Measurements from ENCODE around the gene SEC14L6. TPM values are rescaled to one million over a fixed set of nuclear protein-coding genes. Genes with fewer than 3 reads are reported as not detected.
"Not testable (repeated sequence)": the region's sequence is repeated elsewhere in the genome, so short reads cannot be mapped to it uniquely, and the experiment has no call there.

Gene SEC14L6
- total and polyA plus RNA-seq, 2 experiments from 2014 or later, result not detected

- Histone ChIP-seq H3K79me2 (ENCODE audit: insufficient read depth) (no peaks in the 10 kb centered on the region), H3K4me2 (ENCODE audit: unreplicated experiment) (no peak overlapping the region), H3K4me1 (ENCODE audit: insufficient read depth) (no peaks in the 10 kb centered on the region), H4K20me1 (ENCODE audit: insufficient read depth) (no peaks in the 10 kb centered on the region), H3F3A (ENCODE audit: insufficient read depth) (no peaks in the 10 kb centered on the region), H3K9ac (no peak overlapping the region), H3K27ac (no peak overlapping the region), H3K36me3 (ENCODE audit: low read depth) (no peaks in the 10 kb centered on the region), H3K9me3 (ENCODE audit: low read depth) (no peaks in the 10 kb centered on the region), H3K27me3 (replicated peaks; ENCODE audit: insufficient read depth) (no peaks in the 10 kb centered on the region), H2AFZ (no peak overlapping the region), H3K9me2 (ENCODE audit: insufficient read depth) (no peaks in the 10 kb centered on the region), H3K4me3 (no peak overlapping the region)
- TF ChIP-seq EZH2phosphoT487 (IDR thresholded peaks at IDR 0.05; ENCODE audit: insufficient read depth, low read depth) (no peak), EZH2 (IDR thresholded peaks at IDR 0.05; ENCODE audit: insufficient read depth, poor library complexity, severe bottlenecking) (no peak)
- in situ Hi-C loops (cut with MboI), result no loop called here
- no peak for DNase-seq
- WGBS, 2 experiments (ENCODE audit: low coverage in 1 of 2, low lambda C conversion rate in 2 of 2, missing lambda C conversion rate in 2 of 2), result 0% methylated on average over 1 of the region's 1 CpG
Observed at GRCh38 chr22:30552719-30553118, 6.2 kb upstream of the SEC14L6 start.

- H3K9me2 ChIP-seq (ENCODE audit: insufficient read depth); in situ Hi-C loops (cut with MboI); H3K4me1 ChIP-seq (ENCODE audit: insufficient read depth); H3K79me2 ChIP-seq (ENCODE audit: insufficient read depth); H3K36me3 ChIP-seq (ENCODE audit: low read depth); DNase-seq; H3K27me3 ChIP-seq (replicated peaks; ENCODE audit: insufficient read depth); H3K9me3 ChIP-seq (ENCODE audit: low read depth); H3K4me3 ChIP-seq; H4K20me1 ChIP-seq (ENCODE audit: insufficient read depth); H2AFZ ChIP-seq; H3K9ac ChIP-seq; H3K4me2 ChIP-seq (ENCODE audit: unreplicated experiment); H3F3A ChIP-seq (ENCODE audit: insufficient read depth); H3K27ac ChIP-seq: not testable (repeated sequence)
- 61 to 73% methylated on average over 3 of the region's 3 CpGs for WGBS, 2 experiments (ENCODE audit: low coverage in 1 of 2, low lambda C conversion rate in 2 of 2, missing lambda C conversion rate in 2 of 2)
Observed at GRCh38 chr22:30551813-30552212, 5.3 kb upstream of the SEC14L6 start.

DNA sequence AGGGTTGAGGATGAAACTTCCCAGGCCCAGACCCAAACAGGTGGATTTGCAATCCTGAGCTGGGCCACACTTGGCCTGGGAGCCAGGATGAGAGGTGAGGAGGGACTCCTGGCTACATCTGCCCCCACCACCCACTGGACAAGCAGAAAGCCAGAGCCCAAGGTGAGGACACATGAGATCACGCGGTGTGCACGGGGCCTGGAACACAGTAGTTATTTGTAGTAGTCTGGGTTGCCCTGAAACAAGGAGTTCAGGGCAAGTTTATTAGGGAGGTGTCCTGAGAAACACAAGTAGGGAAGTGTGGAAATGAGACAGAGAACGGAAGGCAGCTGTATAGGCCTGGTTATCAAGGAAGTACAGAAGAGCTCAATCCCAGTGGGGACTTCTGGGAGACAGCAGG is 647 bp upstream of the SEC14L6 start:
- TF ChIP-seq EZH2 (IDR thresholded peaks at IDR 0.05; ENCODE audit: insufficient read depth, poor library complexity, severe bottlenecking), result no peak
- TF ChIP-seq EZH2phosphoT487 (IDR thresholded peaks at IDR 0.05; ENCODE audit: insufficient read depth, low read depth), result no peak
- no peak overlapping the region for H3K27ac ChIP-seq
- no peak overlapping the region for H3K4me3 ChIP-seq
- no peak overlapping the region for H3K9ac ChIP-seq
- H3K4me2 ChIP-seq (ENCODE audit: unreplicated experiment), result no peak overlapping the region
- no peaks in the 10 kb centered on the region for H3K9me3 ChIP-seq (ENCODE audit: low read depth)
- H3F3A ChIP-seq (ENCODE audit: insufficient read depth), result no peaks in the 10 kb centered on the region
- H3K36me3 ChIP-seq (ENCODE audit: low read depth), result no peaks in the 10 kb centered on the region
- no peaks in the 10 kb centered on the region for H4K20me1 ChIP-seq (ENCODE audit: insufficient read depth)
- no peak for DNase-seq
- in situ Hi-C loops (cut with MboI), result no loop called here
- no peaks in the 10 kb centered on the region for H3K79me2 ChIP-seq (ENCODE audit: insufficient read depth)
- H3K9me2 ChIP-seq (ENCODE audit: insufficient read depth), result no peaks in the 10 kb centered on the region
- H3K4me1 ChIP-seq (ENCODE audit: insufficient read depth), result no peaks in the 10 kb centered on the region
- H2AFZ ChIP-seq, result no peak overlapping the region
- H3K27me3 ChIP-seq (replicated peaks; ENCODE audit: insufficient read depth), result peaks cover 17% of the 10 kb centered on the region
- WGBS, 2 experiments (ENCODE audit: low coverage in 1 of 2, low lambda C conversion rate in 2 of 2, missing lambda C conversion rate in 2 of 2), result 40 to 41% methylated on average over 4 of the region's 4 CpGs

- no peak for DNase-seq
- no peak overlapping the region for H3K9ac ChIP-seq
- no peak overlapping the region for H3K4me3 ChIP-seq
- H3K27me3 ChIP-seq (replicated peaks; ENCODE audit: insufficient read depth), result peaks cover 28% of the 10 kb centered on the region
- H3K79me2 ChIP-seq (ENCODE audit: insufficient read depth), result no peaks in the 10 kb centered on the region
- H3K4me2 ChIP-seq (ENCODE audit: unreplicated experiment), result no peak overlapping the region
- H4K20me1 ChIP-seq (ENCODE audit: insufficient read depth), result no peaks in the 10 kb centered on the region
- H3K9me3 ChIP-seq (ENCODE audit: low read depth), result no peaks in the 10 kb centered on the region
- in situ Hi-C loops (cut with MboI), result no loop called here
- H3F3A ChIP-seq (ENCODE audit: insufficient read depth), result no peaks in the 10 kb centered on the region
- WGBS, 2 experiments (ENCODE audit: low coverage in 1 of 2, low lambda C conversion rate in 2 of 2, missing lambda C conversion rate in 2 of 2), result 56% methylated on average over 12 of the region's 12 CpGs
- H3K9me2 ChIP-seq (ENCODE audit: insufficient read depth), result no peaks in the 10 kb centered on the region
- TF ChIP-seq EZH2phosphoT487 (IDR thresholded peaks at IDR 0.05; ENCODE audit: insufficient read depth, low read depth) (no peak), EZH2 (IDR thresholded peaks at IDR 0.05; ENCODE audit: insufficient read depth, poor library complexity, severe bottlenecking) (no peak)
- no peak overlapping the region for H3K27ac ChIP-seq
- no peaks in the 10 kb centered on the region for H3K36me3 ChIP-seq (ENCODE audit: low read depth)
- H2AFZ ChIP-seq, result no peak overlapping the region
- H3K4me1 ChIP-seq (ENCODE audit: insufficient read depth), result no peaks in the 10 kb centered on the region
Observed at GRCh38 chr22:30542811-30543188, 3.7 kb downstream of the SEC14L6 start.
